Mesenteric fat pad (tissue), 1 donor: ENCODE measurements around the gene LMO2. TPM values are rescaled to one million over a fixed set of nuclear protein-coding genes. Genes with fewer than 3 reads are reported as not detected.
"Not testable (repeated sequence)": the region's sequence is repeated elsewhere in the genome, so short reads cannot be mapped to it uniquely, and the experiment has no call there.

Experiments
- DNase-seq: peaks from one replicate; pipeline ENCODE4 v3.0.0-alpha.2; 2020; ENCODE audit warnings: low spot score
- total RNA-seq: library from RNA; stranded (reverse); fragmentation: NEBNext Ultra II Directional; extraction: Animal tissue kit (Norgen Biotek cat#: 25700); gene quantifications from one replicate; pipeline ENCODE4 v1.2.1, GENCODE V29; 2021
- donor health status: DM: yes; HTN: yes; CAD: no.

Gene LMO2
- total RNA-seq, 1 donor from 2014 or later = 27.3 TPM

DNA sequence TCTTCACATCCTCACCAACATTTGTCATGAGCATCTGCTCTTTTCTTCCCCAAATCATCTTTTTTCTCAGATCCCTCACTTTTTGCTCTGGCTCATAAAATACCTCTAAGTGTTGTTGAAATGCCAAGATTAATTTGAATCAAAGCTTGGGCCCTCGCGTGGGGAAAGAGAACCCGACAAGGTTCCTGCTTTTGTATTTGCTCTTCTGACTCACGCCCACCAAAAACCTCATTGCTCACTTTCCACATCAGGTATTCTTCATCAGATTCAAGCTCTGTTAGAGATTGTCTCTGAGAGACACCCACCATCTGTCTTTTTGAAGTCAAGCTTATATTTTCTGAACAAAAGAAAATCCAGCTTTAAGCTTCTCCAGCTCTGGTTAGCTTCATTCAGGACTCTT is 64.7 kb downstream of the LMO2 start:
- DNase-seq = no peak

DNA sequence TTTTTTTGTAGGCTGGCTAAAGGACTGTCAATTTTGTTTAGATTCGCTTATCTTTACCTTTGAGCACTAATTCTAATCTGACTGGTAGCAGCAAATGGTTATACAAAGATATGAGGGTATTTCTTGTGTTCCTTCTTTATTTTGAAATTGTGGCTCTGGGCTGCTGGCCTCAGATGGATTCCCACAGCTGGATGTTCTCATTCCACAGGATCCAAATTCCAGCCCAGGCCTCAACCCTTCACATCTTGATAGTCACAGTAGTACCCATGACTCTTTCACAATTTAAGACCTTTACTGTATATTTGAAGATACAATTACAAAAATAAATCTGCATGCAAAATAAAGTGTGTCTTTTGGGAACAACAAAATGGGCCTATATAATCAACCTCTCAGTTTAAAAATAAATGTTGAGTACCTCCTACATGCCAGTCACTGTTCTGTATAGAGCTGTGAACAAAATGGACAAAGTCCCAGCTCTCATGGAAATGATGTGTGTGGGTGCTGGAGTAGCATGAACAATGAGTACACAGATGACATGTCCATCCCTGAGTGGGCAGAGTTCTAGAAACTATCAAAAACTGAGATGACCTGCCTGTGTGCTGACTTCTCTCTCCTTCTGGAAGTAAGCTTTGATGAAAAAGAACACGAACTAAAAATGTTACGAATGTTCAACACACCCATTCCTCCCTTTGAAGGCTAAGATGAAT is 65.9 kb downstream of the LMO2 start:
- no peak for DNase-seq

DNA sequence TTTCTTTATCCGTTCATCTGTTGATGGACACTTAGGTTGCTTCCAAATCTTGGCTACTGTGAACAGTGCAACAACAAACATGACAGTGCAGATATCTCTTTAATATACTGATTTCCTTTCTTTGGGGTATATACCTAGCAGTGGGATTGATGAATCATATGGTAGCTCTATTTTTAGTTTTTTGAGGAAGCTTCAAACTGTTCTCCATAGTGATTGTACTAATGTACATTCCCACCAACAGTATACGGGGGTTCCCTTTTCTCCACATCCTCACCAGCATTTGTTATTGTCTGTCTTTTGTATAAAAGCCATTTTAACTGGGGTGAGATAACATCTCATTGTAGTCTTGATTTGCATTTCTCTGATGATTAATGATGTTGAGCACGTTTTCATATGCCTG is 68.9 kb downstream of the LMO2 start:
- DNase-seq = not testable (repeated sequence)

GRCh38 chr11:33819278-33820035 is 72.4 kb downstream of the LMO2 start:
- DNase-seq = no peak

Other genes starting within 250 kb of the LMO2 start
- 3.4 TPM for gene C11orf91, start 191.2 kb downstream of the LMO2 start, total RNA-seq
- gene CD59, start 155.7 kb downstream of the LMO2 start, total RNA-seq = 659 TPM
- gene FBXO3, start 117.6 kb downstream of the LMO2 start, total RNA-seq = 26.4 TPM
- gene CAPRIN1, start 159.7 kb upstream of the LMO2 start, total RNA-seq = 178 TPM
- gene NAT10, start 213.6 kb upstream of the LMO2 start, total RNA-seq = 46.6 TPM